GM19395 (cell line): Measurements from ENCODE around the gene MTR.
A peak's percentile ranks its signal among the peaks of the same experiment; 100 is the strongest.

Source experiments
- ATAC-seq: cut with Tn5 transposase; IDR thresholded peaks from one replicate; pipeline ENCODE4 v1.9.1; 2021; ENCODE audit warnings: mild to moderate bottlenecking, moderate library complexity; ENCODE audit not compliant: unreplicated experiment

Gene MTR

GRCh38 chr1:236774926-236775325 is 20.2 kb upstream of the MTR start:
- no peak for ATAC-seq

GRCh38 chr1:236779312-236779711 is 15.8 kb upstream of the MTR start:
- ATAC-seq: no peak

GRCh38 chr1:236785477-236785876 is 9.6 kb upstream of the MTR start:
- no peak for ATAC-seq

GRCh38 chr1:236786453-236786852 is 8.6 kb upstream of the MTR start:
- ATAC-seq: no peak

GRCh38 chr1:236794585-236795034 is 482 bp upstream of the MTR start:
- no peak for ATAC-seq

GRCh38 chr1:236795757-236796667 is 920 bp downstream of the MTR start:
- peak; percentile 38 for ATAC-seq

GRCh38 chr1:236799001-236799400 is 3.9 kb downstream of the MTR start:
- ATAC-seq: no peak

GRCh38 chr1:236800002-236800620 is 5.0 kb downstream of the MTR start:
- ATAC-seq: no peak

GRCh38 chr1:236800623-236801022 is 5.5 kb downstream of the MTR start:
- no peak for ATAC-seq

GRCh38 chr1:236802264-236802663 is 7.2 kb downstream of the MTR start:
- ATAC-seq: no peak

GRCh38 chr1:236806634-236807033 is 11.5 kb downstream of the MTR start:
- no peak for ATAC-seq

- no peak for ATAC-seq
These were observed 12.9 kb downstream of the MTR start for GRCh38 chr1:236808005-236808404.

- ATAC-seq: no peak
These were observed 13.6 kb downstream of the MTR start for GRCh38 chr1:236808564-236809130.

GRCh38 chr1:236809148-236809547 is 14.1 kb downstream of the MTR start:
- ATAC-seq: no peak

- no peak for ATAC-seq
These were observed 14.9 kb downstream of the MTR start for GRCh38 chr1:236810018-236810417.

GRCh38 chr1:236812334-236813030 is 17.4 kb downstream of the MTR start:
- ATAC-seq: no peak

GRCh38 chr1:236815941-236816340 is 20.8 kb downstream of the MTR start:
- ATAC-seq: no peak

GRCh38 chr1:236819856-236820255 is 24.8 kb downstream of the MTR start:
- ATAC-seq: no peak

- no peak for ATAC-seq
These were observed 26.1 kb downstream of the MTR start for GRCh38 chr1:236821091-236821627.

- ATAC-seq: no peak
These were observed 28.5 kb downstream of the MTR start for GRCh38 chr1:236823559-236823958.

GRCh38 chr1:236829085-236829484 is 34.0 kb downstream of the MTR start:
- ATAC-seq: no peak
